ENCODE results near the gene TMEM250.

Gene TMEM250

GRCh38 chr9:136131629-136132511 lies 13.2 kb upstream of the TMEM250 start:
- DNase-seq (ENCODE audit: insufficient read length, low spot score) (peak; percentile 72), FAIRE-seq (no peak)
- no peak for TF ChIP-seq POLR2A (IDR thresholded peaks at IDR 0.05; ENCODE audit: low read depth, low read length)

GRCh38 chr9:136129176-136129575 lies 10.5 kb upstream of the TMEM250 start:
- FAIRE-seq (no peak), DNase-seq (ENCODE audit: insufficient read length, low spot score) (no peak)
- no peak for TF ChIP-seq POLR2A (IDR thresholded peaks at IDR 0.05; ENCODE audit: low read depth, low read length)

GRCh38 chr9:136128436-136128835 lies 9.8 kb upstream of the TMEM250 start:
- FAIRE-seq = no peak
- DNase-seq (ENCODE audit: insufficient read length, low spot score) = no peak
- TF ChIP-seq POLR2A (IDR thresholded peaks at IDR 0.05; ENCODE audit: low read depth, low read length) = no peak

- DNase-seq (ENCODE audit: insufficient read length, low spot score) (no peak), FAIRE-seq (no peak)
- TF ChIP-seq POLR2A (IDR thresholded peaks at IDR 0.05; ENCODE audit: low read depth, low read length) = no peak
These were observed 8.6 kb upstream of the TMEM250 start for GRCh38 chr9:136127313-136127712.

- no peak for TF ChIP-seq POLR2A (IDR thresholded peaks at IDR 0.05; ENCODE audit: low read depth, low read length)
- FAIRE-seq (no peak), DNase-seq (ENCODE audit: insufficient read length, low spot score) (no peak)
These were observed 6.5 kb upstream of the TMEM250 start for GRCh38 chr9:136124976-136125692.

- no peak for TF ChIP-seq POLR2A (IDR thresholded peaks at IDR 0.05; ENCODE audit: low read depth, low read length)
- FAIRE-seq (no peak), DNase-seq (ENCODE audit: insufficient read length, low spot score) (peak; percentile 94)
These were observed 4.0 kb upstream of the TMEM250 start for GRCh38 chr9:136122425-136123383.

- no peak for FAIRE-seq
- TF ChIP-seq POLR2A (IDR thresholded peaks at IDR 0.05; ENCODE audit: low read depth, low read length) = no peak
These were observed 3.1 kb upstream of the TMEM250 start for GRCh38 chr9:136121801-136122200.

GRCh38 chr9:136120438-136120844 lies 1.8 kb upstream of the TMEM250 start:
- DNase-seq (ENCODE audit: insufficient read length, low spot score) = no peak
- 0 out of 2 replicates have a peak, but pooled peaks have one; percentile 15 for TF ChIP-seq POLR2A (IDR thresholded peaks at IDR 0.05; ENCODE audit: low read depth, low read length)
- no peak for FAIRE-seq

More at GRCh38 chr9:136121801-136122200, 3.1 kb upstream of the TMEM250 start:
- no peak for DNase-seq (ENCODE audit: insufficient read length, low spot score)

GRCh38 chr9:136119883-136120393 lies 1.3 kb upstream of the TMEM250 start:
- no peak for FAIRE-seq

GRCh38 chr9:136119061-136119882 lies 597 bp upstream of the TMEM250 start:
- FAIRE-seq (no peak), DNase-seq (ENCODE audit: insufficient read length, low spot score) (peak; percentile 49)
- TF ChIP-seq POLR2A (IDR thresholded peaks at IDR 0.05; ENCODE audit: low read depth, low read length) = no peak

More at GRCh38 chr9:136119883-136120393, 1.3 kb upstream of the TMEM250 start:
- no peak for TF ChIP-seq POLR2A (IDR thresholded peaks at IDR 0.05; ENCODE audit: low read depth, low read length)
- DNase-seq (ENCODE audit: insufficient read length, low spot score) = no peak

- DNase-seq (ENCODE audit: insufficient read length, low spot score) (no peak), FAIRE-seq (no peak)
- TF ChIP-seq POLR2A (IDR thresholded peaks at IDR 0.05; ENCODE audit: low read depth, low read length) = no peak
These were observed 757 bp downstream of the TMEM250 start for GRCh38 chr9:136117916-136118319.

GRCh38 chr9:136117291-136117915 lies 1.3 kb downstream of the TMEM250 start:
- no peak for TF ChIP-seq POLR2A (IDR thresholded peaks at IDR 0.05; ENCODE audit: low read depth, low read length)
- FAIRE-seq (no peak), DNase-seq (ENCODE audit: insufficient read length, low spot score) (no peak)

Data from H54 (cell line).